Effector CD8-positive, alpha-beta T cell (primary cell): ENCODE measurements around the gene TBC1D4.
"Not testable (repeated sequence)": the region's sequence is repeated elsewhere in the genome, so short reads cannot be mapped to it uniquely, and the experiment has no call there.

Source experiments
- DNase-seq: peaks from one replicate; lab custom pipeline; 2025; lab: John Stamatoyannopoulos, UW

TBC1D4 gene

GRCh38 chr13:75455962-75456361 is 26.0 kb downstream of the TBC1D4 start:
- DNase-seq, result no peak

- no peak for DNase-seq
Observed at GRCh38 chr13:75454497-75454896, 27.5 kb downstream of the TBC1D4 start.

DNA sequence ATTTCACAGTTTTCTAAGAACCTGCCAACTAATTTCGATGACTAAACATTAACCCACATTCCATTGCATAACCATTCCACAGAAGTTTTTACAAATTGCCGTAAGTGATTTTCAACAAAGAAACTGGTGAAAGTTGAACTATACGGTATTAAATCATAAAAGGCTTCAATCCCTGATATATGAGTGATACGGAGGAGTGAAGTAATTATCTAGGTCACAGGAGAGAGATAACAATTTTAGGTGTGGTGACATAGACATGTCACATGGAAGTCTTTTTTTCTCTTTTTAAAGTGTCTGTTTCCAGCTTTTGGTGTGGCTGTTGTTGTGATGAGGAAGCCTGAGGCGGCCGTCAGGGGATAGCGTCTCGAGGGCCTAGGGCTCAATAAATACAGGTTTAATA is 29.4 kb downstream of the TBC1D4 start:
- DNase-seq, result no peak

DNA sequence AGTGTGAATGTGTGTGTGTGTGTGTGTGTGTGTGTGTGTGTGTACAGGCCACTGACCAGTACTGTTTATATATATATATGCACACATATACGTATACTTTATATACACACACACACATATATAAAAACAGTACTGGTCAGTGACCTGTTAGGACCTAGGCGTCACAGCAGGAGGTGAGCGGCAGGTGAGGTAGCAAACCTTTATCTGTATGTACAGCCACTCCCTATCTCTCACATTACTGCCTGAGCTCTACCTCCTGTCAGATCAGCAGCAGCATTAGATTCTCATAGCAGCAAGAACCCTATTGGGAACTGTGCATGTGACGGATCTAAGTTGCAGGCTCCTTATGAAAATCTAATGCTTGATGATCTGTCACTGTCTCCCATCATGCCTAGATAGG is 34.5 kb downstream of the TBC1D4 start:
- DNase-seq, result no peak

- no peak for DNase-seq
Observed at GRCh38 chr13:75446874-75447273, 35.1 kb downstream of the TBC1D4 start.

- DNase-seq, result no peak
Observed at GRCh38 chr13:75445717-75446499, 36.1 kb downstream of the TBC1D4 start.

- DNase-seq, result no peak
Observed at GRCh38 chr13:75444016-75444415, 38.0 kb downstream of the TBC1D4 start.

DNA sequence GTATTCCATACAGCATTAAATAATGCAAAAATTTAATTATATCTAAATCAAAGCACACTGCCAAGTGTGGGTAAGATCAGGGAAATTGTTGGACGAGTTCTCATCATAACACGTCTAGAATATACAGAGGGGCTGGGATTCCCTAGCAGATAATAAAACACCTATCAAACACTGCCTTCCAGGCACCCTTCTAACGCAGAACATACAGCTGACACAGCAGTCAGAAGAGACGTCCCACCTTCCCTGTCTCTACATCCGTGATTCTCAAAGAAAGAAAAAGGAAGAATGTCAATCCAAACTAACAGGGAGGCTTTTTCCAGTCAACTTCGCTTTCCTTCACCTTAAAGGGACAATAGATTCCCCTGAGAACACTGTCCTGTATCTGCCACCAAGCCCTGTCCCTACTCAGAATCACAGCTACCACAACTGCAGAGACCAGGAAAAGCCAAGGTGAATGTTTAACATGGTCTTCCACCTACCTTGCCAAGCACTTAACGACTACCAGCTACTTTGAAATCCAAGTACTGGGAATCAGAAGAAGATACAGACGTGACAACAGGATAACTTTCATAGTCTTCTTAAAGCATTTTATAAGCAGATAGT is 38.5 kb downstream of the TBC1D4 start:
- DNase-seq, result no peak

DNA sequence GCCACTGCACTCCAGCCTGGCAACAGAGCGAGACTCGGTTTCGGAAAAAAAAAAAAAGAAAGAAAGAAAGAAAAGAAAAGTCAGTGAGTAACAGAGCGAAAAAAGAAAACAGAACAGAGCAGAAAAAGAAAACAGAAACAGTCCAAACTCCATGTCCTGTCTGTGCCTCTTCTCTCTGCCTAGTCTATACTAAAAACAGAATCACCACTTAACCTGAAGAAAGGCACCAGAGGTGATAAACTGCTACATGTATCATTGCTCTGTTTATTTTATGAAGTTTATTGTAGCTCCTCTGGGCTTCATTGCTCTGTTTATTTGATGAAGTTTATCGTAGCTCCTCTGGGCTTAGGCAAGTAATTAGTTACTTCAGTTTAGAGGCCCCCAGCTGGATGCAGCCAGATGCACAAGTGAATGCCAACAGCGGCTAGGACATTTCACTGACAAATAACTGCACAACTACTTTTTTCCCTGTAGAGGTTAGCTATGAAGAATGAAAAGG is 39.2 kb downstream of the TBC1D4 start:
- DNase-seq, result no peak

DNA sequence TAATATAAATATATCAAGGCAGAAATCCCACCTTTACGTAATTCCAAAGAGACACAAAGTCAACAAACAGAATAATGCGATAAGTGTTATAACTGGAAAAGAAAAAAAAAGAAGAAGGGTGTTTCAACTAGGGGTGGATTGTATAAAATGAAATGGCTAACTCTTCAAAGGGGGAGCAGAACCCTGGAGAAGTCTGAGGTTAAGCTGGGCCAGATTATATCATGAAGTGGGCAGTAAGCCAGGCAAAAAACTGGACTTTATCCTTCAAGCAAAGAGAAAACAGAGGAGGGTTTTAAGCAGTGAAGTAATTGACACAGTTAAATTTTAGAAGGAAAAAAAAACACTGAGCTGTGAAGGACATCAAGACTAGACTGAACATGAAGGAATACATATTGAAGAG is 41.9 kb downstream of the TBC1D4 start:
- no peak for DNase-seq

DNA sequence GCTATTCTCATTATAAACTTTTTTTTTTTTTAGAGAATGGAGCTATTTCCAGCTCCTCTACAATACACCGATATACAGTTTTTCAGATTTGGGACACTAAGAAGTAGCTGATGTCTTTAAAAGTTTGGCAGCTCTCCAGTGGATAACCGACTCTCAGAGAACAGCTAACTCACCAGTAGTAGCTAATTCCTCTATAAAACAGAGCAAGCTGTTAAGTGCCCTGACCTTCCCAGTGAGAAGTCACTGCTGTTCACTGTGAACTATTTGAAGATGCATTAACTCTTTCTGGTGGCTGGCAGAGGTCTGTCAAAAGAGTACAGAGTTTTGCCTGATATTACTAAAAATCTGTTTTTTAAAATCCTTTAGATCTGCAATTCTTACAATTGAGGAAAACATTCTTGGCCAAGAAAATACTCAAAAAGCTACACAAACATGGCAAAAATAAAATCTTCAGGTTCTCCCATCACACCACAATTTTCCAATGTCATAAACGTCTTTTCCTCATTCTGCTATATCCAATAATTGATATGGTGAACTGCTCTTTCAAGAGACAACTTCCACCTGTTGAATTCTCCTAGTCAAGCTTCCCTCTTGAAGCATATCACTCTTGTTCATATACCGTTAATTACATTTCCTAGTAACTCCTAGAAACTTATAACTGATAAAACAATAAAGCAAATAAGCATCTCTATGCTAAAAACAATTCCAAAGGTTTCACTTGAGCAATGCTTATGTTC is 44.2 kb downstream of the TBC1D4 start:
- no peak for DNase-seq

DNA sequence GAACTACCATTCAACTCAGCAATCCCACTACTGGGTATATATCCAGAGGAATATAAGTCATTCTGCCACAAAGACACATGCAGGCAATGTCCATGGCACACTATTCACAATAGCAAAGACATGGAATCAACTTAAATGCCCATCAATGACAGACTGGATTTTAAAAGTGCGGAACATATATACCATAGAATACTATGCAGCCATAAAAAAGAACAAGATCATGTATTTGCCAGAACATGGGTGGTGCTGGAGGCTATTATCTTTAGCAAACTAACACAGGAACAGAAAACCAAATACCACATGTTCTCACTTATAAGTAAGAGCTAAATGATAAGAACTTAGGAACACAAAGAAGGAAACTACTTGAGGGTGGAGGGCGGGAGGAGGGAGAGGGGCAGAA is 47.8 kb downstream of the TBC1D4 start:
- not testable (repeated sequence) for DNase-seq

GRCh38 chr13:75432811-75433244 is 49.1 kb downstream of the TBC1D4 start:
- DNase-seq, result no peak

- DNase-seq, result no peak
Observed at GRCh38 chr13:75432045-75432444, 49.9 kb downstream of the TBC1D4 start.

- DNase-seq, result no peak
Observed at GRCh38 chr13:75430436-75431209, 51.3 kb downstream of the TBC1D4 start.

DNA sequence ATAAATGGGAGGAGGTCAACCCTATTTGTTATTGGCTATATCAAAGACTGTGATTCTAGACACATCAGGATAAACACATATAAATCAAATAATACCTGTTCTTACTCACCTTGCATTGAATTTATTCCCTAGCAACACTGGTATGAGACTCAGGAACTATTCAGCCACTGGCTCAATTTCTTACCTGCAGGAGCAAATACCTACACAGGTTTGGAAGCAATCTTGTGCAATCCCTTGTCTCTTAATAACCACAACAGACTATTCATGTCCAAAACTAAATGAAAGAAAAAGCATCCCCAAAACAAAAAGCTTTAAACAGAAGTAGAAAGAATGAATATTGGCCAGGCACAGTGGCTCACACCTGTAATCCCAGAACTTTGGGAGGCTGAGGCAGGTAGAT is 55.5 kb downstream of the TBC1D4 start:
- no peak for DNase-seq

GRCh38 chr13:75425216-75426009 is 56.6 kb downstream of the TBC1D4 start:
- DNase-seq, result no peak

DNA sequence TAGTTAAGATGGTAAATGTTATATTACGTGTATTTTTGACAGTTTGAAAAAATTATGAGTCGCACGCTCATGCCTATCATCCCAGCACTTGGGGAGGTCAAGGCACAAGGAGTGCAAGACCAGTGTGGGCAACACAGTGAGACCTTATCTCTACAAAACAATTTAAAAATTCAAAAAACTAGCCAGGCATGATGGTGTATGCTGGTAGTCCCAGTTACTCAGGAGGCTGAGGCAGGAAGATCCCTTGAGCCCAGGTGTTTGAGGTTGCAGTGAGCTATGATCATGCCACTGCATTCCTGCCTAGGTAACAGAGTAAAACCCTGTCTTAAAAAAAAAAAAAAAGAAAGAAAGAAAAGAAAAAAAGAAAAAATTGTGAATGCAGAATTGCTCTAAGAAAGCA is 58.0 kb downstream of the TBC1D4 start:
- DNase-seq, result no peak

GRCh38 chr13:75422028-75422427 is 59.9 kb downstream of the TBC1D4 start:
- DNase-seq, result no peak

DNA sequence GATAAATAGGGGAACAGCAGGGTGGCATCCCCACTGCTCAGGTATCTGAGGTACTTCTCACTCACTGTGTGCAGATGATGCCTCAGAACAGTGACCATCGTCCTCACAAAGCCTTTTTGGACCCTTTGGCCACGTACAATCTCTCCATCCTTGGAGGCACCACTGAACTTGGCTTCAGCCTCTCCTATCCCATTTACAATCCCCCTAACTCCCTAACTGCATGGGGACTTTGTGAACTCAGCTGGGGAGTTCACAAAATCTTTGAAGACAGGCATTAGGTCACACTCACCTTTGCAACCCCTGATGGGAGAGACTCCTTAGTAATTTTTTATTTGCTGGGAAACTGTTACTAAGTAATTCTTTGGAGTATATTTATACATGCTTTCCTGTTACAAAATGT is 60.8 kb downstream of the TBC1D4 start:
- no peak for DNase-seq

GRCh38 chr13:75419656-75420055 is 62.3 kb downstream of the TBC1D4 start:
- no peak for DNase-seq
